ENCODE results near the gene AP4M1.

The AP4M1 gene

DNA sequence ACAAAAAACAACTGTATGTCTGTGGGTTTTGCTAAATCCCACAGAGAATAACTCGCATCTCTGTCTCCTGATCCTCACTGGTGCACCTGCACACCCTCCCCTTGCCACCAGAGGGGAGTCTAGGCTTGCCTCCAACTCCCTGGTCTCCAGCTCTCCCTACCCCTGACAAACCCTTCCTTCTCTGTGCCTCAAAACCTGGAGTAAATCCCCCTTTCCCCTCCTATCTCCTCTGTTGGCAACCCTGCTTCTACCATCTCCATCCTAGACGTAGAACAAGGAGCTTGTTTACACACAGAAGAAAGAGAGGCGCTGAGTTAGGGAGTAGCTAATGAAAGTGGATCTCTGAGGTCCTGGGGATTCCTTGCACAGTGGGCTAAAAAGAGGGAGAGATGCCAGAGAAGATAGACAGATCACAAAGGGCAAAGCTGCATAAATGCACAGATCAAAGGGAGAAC is 31.3 kb downstream of the AP4M1 start:
- DNase-seq = peak; percentile 66 to 75

GRCh38 chr7:100137851-100138760 is 36.7 kb downstream of the AP4M1 start:
- no peak for DNase-seq

DNA sequence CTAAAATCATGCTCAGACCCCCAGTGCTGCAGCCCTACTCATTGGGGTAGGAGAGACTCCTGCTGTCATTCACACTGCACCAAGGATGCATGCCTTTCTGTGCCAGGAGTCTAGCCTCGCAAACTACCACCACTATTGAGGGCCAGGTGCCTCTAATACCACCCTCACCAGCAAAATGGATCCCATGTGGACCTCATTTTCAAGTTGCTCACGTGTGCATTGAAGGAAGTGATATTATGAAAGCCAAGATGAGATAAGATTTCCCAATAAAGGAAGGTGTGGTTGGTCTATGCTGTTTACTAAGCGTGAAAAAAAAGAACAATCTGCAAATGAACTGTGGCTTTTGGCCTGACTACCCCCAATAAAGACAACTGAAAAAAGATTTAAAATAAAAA is 40.1 kb downstream of the AP4M1 start:
- DNase-seq = peak; percentile 20 to 34

- DNase-seq = no peak
These were observed 41.0 kb downstream of the AP4M1 start for GRCh38 chr7:100142461-100142860.

DNA sequence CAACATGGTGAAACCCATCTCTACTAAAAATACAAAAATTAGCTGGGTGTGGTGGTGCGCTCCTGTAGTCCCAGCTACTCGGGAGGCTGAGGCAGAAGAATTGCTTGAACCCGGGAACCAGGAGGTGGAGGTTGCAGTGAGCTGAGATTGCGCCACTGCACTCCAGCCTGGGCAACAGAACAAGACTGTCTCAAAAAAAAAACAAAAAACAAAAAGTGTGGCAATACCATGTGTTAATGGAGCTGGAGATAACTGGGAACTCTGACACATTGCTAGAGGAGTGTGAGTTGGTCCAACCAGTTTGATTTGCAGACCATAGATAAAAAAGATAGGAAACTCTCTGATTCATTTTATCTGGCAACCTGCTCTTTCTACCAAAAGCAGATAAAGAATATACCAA is 44.9 kb downstream of the AP4M1 start:
- DNase-seq = peak in 1 of 2 donors; percentile 35

DNA sequence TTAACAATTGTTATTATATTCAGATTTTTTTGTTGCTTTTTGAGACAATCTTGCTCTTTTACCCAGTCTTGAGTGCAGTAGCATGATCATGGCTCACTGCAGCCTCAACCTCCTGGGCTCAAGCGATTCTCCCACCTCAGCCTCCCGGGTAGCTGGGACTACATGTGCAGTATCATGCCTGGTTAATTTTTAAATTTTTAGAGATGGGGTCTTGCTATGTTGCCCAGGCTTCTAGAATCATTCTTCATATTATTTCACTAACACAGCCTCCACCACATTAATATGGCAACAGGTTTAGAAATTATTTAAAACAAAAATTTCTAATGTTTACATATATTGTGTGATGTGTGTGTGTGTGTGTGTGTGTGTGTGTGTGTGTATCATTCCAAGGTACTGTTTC is 45.8 kb downstream of the AP4M1 start:
- DNase-seq = no peak

- no peak for DNase-seq
These were observed 46.7 kb downstream of the AP4M1 start for GRCh38 chr7:100148225-100148558.

- peak; percentile 99 for DNase-seq
These were observed 47.3 kb downstream of the AP4M1 start, which contains the start of gene LAMTOR4 for GRCh38 chr7:100148559-100149328. Gene LAMTOR4, plus strand, starts transcription at chr7:100148918. Its CDS starts 55 bp downstream, at chr7:100148973.

DNA sequence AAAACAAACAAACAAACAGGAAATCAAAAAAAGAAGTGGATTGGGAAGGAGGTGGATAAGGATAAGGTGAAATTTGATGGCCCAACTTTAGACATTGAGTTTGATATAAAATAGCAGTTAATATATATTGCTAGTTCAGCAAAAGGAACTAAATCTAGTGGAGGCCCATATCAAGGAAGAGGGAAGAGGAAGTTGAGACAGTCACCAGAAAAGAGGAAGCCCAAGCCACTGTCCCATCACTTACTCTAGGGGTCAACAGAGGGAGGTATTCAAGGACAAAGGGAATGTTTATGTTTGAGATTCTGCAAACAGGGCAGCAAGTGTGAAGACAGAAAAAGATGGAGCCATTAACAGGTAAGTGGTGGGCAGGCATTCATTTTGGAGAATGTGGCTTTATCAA is 51.0 kb downstream of the AP4M1 start:
- DNase-seq = peak; percentile 79 to 83

DNA sequence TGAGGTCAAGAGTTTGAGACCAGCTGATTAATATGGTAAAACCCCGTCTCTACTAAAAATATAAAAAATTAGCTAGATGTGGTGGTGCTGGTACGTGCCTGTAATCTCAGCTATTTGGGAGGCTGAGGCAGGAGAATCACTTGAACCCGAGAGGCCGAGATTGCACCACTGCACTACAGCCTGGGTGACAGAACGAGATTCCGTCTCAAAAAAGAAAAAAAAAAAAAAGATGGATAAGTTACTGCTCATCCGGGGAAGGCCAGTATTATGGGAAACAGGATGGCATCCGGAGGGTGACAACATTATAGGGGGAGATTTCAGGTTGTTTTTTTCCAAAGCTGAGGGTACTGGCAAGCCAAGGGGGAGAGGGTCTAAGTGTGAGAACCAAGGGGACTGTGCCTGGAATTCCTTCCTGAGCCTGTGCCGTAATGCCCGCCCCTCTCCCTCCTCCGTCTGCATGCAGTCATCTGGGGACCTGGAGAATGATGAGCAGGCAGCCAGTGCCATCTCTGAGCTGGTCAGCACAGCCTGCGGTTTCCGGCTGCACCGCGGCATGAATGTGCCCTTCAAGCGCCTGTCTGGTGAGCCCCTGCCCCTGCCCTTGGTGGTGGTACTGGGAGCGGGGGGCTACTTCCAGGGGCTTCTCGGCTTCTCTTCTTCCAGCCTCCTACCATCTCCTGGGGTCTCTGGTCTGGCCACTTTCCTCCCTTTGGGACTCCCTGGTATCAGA is 51.7 kb downstream of the AP4M1 start:
- no peak for DNase-seq

DNA sequence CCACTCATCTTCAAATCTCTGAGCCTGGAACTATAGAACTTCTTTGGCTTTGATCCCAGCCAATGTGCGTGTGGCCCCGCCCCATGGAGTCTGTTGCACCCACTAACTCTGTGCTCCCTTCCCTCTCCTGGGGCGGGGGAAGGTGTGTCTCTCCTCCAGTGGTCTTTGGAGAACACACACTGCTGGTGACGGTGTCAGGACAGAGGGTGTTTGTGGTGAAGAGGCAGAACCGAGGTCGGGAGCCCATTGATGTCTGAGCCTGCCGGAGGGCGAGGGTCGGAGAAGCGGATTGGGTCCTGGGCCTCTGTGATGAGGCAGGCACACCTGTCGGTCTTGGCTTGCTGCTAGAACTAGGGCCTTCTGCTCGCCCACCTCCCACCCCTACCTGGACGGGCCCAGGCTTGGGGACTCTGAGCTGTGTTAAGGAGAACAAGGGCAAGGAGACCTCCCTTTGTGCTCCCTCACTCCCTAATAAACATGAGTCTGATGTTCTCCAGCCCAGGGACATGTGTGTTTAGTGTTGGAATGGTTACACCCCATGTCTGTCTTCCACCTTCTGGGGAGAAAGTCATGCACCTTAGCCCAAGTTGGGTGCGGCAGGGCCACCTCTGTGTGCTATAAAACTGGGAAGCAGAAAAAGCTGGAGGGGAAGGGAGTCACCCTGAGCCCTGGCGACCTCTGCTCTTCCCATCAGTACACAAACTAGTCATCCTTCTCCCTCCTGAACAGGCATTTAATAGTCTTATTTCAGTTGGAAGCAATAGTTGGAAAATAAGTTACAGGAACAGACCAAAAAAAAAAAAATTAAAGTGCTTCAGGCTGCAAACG is 52.5 kb downstream of the AP4M1 start:
- no peak for DNase-seq

DNA sequence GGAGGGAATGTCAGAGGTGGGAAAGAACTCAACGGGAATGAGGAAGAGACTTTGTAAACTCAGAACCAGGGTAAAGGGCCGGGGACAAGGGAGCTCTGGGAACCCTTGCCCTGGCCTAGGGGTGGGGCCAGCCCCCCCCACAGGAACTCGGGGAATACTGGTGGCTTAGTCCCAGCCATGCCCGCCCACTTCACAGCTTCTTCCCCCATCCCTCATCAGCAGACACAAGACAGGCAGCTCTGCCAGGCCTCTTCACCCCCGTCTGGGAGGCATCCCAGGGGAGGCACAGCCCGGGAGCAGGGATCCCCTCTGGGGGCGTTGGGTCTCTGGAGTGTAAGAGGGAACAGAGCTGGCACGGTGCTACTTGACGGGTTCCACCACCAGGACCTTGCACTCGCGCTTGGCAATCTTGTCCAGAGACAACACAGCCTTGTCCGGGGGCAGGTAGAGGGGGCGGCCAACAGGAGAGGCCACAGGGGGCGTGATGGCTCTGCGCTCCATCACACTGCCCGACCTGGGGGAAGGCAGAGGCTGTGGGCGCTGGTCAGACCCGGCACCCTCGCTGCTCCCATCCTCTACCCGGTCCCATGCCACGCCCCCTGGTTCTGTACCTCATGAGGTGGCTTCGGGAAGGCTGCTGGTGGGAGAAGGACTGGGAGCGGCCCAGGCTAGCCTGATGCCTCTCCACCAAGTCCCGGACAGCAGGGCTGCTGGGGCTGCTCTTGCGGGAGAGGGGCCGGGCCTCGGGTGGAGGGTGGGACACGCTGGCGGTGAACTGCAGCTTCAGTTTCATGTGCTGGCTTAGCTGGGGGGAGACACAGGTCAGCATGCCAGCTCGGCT is 53.4 kb downstream of the AP4M1 start:
- DNase-seq = peak in 1 of 2 donors; percentile 25

- no peak for DNase-seq
These were observed 54.3 kb downstream of the AP4M1 start for GRCh38 chr7:100155553-100156317.

- peak; percentile 56 to 77 for DNase-seq
These were observed 55.1 kb downstream of the AP4M1 start for GRCh38 chr7:100156331-100157068.

DNA sequence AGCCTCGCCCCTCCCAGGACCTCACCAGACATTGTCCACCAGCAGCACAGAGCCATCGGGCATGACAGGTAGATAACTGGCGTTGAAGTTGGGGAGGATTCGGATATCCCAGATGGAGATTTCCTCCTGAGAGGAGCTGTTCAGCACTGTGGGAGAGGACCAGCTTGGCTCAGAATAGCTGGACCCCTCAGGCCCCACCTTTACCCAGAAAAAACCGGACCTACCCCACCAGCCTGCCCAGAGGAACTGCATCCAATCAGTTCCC is 55.6 kb downstream of the AP4M1 start:
- no peak for DNase-seq

DNA sequence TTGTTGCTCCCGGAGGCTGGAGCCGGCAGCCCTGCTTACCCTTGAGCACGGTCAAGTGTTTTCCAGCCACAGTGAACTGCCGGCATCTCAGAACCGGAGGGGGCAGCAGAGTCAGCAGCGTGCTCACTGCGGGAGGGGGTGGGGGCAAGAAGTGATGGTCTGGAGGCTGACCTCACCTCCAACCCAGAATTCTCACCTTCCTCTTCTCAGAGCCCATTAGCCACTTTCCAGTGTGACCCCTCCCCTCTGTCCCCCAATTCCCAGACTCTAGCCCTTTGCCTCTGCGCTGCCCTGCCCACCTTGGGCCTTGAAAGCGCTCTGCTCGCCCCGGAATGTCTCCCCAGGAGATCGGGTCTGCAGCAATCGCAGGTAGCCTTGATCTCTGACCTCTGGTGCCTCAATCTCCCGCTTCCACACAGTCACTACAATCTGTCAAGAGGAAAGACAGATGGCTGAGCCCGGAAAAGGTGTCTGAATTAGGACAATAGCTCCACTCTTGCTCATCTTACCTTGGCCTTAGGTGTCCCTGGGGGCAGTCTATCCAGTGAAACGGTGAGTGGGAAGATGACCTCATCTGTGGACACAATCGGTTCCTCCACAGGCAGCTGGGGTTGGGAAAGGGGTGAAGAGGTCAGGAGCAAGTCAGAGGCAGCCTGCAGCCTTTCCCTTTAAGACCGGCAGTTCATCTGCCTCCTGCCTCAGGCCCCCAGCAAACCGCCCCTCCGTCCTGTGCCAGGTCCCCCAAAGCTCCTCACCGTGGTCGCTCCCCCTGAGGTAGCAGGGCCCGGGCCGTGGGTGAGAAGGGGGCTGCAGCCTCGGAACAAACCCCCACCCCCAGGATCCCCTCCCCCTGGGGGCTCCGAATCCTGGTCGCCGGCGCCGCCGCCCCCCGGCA is 56.1 kb downstream of the AP4M1 start:
- peak; percentile 69 to 86 for DNase-seq
